T-helper 2 cell treated with Interferon-gamma antibody and Interleukin-4, amounts not matched to agents 5 μg/mL and 100 μg/mL, for 36 hours (primary cell): ENCODE measurements around the gene LRRC75B.
"Not testable (repeated sequence)": the region's sequence is repeated elsewhere in the genome, so short reads cannot be mapped to it uniquely, and the experiment has no call there.

Experiments used
- DNase-seq: peaks from one replicate; pipeline ENCODE4 v3.0.0; 2021; ENCODE audit warnings: low spot score
- H3K27ac Mint-ChIP-seq: one replicate; pipeline ENCODE4 v1.8.0; 2021; ENCODE audit warnings: mild to moderate bottlenecking, mixed read lengths
- H3K27me3 Mint-ChIP-seq: one replicate; pipeline ENCODE4 v1.8.0; 2021; ENCODE audit warnings: low read depth, mixed read lengths
- H3K36me3 Mint-ChIP-seq: one replicate; pipeline ENCODE4 v1.8.0; 2021; ENCODE audit warnings: low read depth, mixed read lengths
- H3K4me1 Mint-ChIP-seq: one replicate; pipeline ENCODE4 v1.8.0; 2021; ENCODE audit warnings: low read depth, mixed read lengths
- H3K4me3 Mint-ChIP-seq: one replicate; pipeline ENCODE4 v1.8.0; 2022; ENCODE audit warnings: mild to moderate bottlenecking, moderate library complexity, mixed read lengths
- H3K9me3 Mint-ChIP-seq: one replicate; pipeline ENCODE4 v1.8.0; 2021; ENCODE audit warnings: mixed read lengths

The LRRC75B gene

GRCh38 chr22:24595228-24595627 is 2.4 kb upstream of the LRRC75B start:
- Mint-ChIP-seq H3K36me3 (no peaks in the 10 kb centered on the region), H3K27ac (no peak overlapping the region), H3K9me3 (no peaks in the 10 kb centered on the region), H3K4me1 (peaks cover 1% of the 10 kb centered on the region), H3K27me3 (no peaks in the 10 kb centered on the region), H3K4me3 (no peak overlapping the region)
- DNase-seq, result no peak

- no peak overlapping the region for H3K4me3 Mint-ChIP-seq
- H3K36me3 Mint-ChIP-seq, result no peaks in the 10 kb centered on the region
- no peak overlapping the region for H3K27ac Mint-ChIP-seq
- H3K27me3 Mint-ChIP-seq, result no peaks in the 10 kb centered on the region
- H3K4me1 Mint-ChIP-seq, result peaks cover 1% of the 10 kb centered on the region
- no peaks in the 10 kb centered on the region for H3K9me3 Mint-ChIP-seq
- no peak for DNase-seq
Measured at GRCh38 chr22:24594569-24595120, 1.8 kb upstream of the LRRC75B start.

GRCh38 chr22:24593836-24594568 is 1.1 kb upstream of the LRRC75B start:
- Mint-ChIP-seq H3K4me3 (peak overlapping the region; percentile 66), H3K9me3 (no peaks in the 10 kb centered on the region), H3K36me3 (no peaks in the 10 kb centered on the region), H3K27me3 (no peaks in the 10 kb centered on the region), H3K27ac (no peak overlapping the region), H3K4me1 (peaks cover 1% of the 10 kb centered on the region)
- no peak for DNase-seq

- not testable (repeated sequence) for H3K27ac Mint-ChIP-seq, H3K4me1 Mint-ChIP-seq, H3K36me3 Mint-ChIP-seq, DNase-seq, H3K27me3 Mint-ChIP-seq, H3K9me3 Mint-ChIP-seq
- peak overlapping the region; percentile 66 for H3K4me3 Mint-ChIP-seq
Measured at GRCh38 chr22:24593559-24593835, 624 bp upstream of the LRRC75B start.

GRCh38 chr22:24592058-24592850 is 619 bp downstream of the LRRC75B start:
- Mint-ChIP-seq H3K4me1 (peaks cover 1% of the 10 kb centered on the region), H3K4me3 (peak overlapping the region; percentile 89), H3K9me3 (no peaks in the 10 kb centered on the region), H3K27me3 (no peaks in the 10 kb centered on the region), H3K36me3 (no peaks in the 10 kb centered on the region), H3K27ac (peak overlapping the region; percentile 41)
- DNase-seq, result no peak

DNA sequence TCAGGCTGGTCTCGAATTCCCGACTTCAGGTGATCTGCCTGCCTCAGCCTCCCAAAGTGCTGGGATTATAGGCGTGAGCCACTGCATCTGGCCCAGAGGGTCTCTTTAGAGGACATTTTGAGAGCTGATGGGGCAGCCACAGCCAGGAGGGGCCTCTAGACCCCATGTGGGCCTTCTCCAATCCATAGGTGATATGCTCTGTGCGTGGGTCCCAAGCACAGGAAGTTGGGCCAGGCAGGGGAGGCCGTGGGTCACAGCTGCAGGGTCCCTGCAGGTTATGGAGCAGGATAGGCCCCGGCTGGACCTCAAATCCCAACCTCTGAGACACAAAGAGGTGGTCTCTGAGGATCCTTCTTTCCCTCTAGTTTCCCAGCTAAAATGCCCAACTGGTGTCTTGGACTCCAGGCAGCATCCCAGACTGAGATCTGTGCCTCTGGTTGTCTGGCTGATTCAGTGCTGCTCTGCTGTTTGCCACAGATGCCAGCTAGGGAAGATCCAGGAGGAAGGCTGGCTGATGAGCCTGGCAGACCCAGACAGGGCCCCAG is 1.5 kb downstream of the LRRC75B start:
- DNase-seq, result no peak
- H3K9me3 Mint-ChIP-seq, result no peaks in the 10 kb centered on the region
- H3K4me3 Mint-ChIP-seq, result peak overlapping the region; percentile 5
- peaks cover 1% of the 10 kb centered on the region for H3K4me1 Mint-ChIP-seq
- H3K27ac Mint-ChIP-seq, result no peak overlapping the region
- H3K36me3 Mint-ChIP-seq, result no peaks in the 10 kb centered on the region
- H3K27me3 Mint-ChIP-seq, result no peaks in the 10 kb centered on the region

DNA sequence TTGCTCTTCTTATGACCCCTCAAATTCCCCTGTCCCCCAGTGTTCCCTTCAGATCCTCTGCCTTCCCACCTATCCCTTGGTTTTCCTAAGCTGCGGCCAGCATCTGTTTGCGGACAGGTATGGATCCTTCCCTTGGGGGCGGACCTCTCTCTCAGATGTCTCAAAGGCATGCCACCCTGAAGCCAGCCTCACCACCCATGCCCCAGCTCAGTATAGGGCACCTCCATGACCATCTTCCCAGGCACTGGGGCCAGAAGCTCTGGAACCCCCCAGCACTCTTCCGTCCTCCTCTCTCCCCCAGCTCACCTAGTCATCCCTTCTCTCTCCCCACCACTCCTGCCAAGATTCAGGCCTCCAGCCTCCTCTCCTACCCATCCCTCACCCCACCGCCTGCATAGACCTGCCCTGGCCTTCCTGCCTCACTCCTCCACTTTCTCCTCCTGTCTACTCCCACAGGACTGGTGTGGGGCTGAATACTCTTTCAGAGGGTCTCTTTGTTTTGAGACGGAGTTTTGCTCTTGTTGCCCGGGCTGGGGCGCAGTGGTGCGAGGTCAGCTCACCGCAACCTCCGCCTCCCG is 2.2 kb downstream of the LRRC75B start:
- no peaks in the 10 kb centered on the region for H3K36me3 Mint-ChIP-seq
- no peaks in the 10 kb centered on the region for H3K27me3 Mint-ChIP-seq
- no peak overlapping the region for H3K27ac Mint-ChIP-seq
- H3K4me1 Mint-ChIP-seq, result peaks cover 1% of the 10 kb centered on the region
- DNase-seq, result no peak
- H3K9me3 Mint-ChIP-seq, result no peaks in the 10 kb centered on the region
- no peak overlapping the region for H3K4me3 Mint-ChIP-seq

DNA sequence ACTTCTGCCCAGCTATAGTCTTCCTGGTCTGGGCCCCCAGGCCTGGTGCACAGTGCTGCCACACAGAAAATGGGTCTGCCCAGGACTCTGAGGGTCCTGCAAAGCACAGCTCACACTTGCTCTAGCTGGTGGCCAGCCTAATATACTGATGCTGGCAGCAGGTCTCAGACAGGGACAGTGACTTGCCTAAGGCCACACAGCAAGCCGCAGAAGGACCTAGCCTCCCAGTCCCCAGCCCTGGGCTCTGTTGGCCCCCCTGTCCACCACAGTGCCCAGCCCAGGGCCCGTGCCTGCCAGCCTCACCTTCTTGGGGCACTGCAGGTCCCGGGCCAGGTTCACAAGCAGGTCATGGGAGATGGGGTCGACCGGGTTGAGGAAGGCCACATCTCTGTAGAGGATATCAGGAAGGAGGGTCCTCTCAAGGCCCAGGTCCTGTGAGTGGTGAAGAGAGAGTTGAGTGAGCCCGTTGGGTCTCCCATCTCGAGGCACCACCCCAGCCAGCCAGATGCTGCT is 3.3 kb downstream of the LRRC75B start:
- no peak overlapping the region for H3K4me3 Mint-ChIP-seq

DNA sequence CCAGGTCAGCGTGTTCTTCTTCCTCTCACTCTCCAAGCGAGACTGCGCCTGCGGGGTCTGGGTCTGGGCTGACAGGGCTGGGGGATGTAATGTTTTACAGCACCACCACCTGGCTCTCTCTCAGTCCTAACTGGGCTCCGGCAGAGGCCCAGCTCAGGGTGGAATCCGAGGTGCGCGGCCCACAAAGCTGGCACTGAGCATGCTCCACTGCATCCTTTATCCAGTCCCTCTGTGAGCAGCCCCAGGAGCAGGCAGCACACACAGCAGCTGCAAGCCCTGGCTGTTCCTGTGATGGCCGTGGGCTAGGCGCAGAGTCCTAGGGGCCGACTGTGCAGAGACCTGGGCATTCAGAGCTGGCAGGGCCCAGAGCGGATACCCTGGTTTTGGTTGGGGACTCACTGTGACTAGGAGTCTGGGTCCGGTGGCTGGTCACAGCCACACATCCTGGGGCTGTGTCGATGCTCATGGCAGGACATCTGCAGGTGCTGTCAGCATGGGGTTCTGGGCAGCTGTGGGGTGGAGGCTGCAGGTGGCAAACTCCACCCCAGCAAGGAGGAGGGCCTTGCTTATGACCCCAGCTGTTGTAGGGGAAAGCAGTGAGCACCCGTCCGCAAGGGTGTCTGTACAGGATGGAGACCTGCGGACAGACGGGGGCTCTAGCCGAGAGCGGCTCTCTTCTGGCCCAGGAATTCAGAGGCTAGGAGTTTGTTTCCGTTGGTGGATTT is 4.0 kb downstream of the LRRC75B start:
- no peak for DNase-seq
- Mint-ChIP-seq H3K4me3 (no peak overlapping the region), H3K9me3 (no peaks in the 10 kb centered on the region), H3K36me3 (no peaks in the 10 kb centered on the region), H3K27ac (no peak overlapping the region), H3K4me1 (peaks cover 1% of the 10 kb centered on the region), H3K27me3 (no peaks in the 10 kb centered on the region)

More for the DNA sequence above, 3.3 kb downstream of the LRRC75B start:
- peaks cover 1% of the 10 kb centered on the region for H3K4me1 Mint-ChIP-seq
- H3K9me3 Mint-ChIP-seq, result no peaks in the 10 kb centered on the region
- no peaks in the 10 kb centered on the region for H3K36me3 Mint-ChIP-seq
- H3K27me3 Mint-ChIP-seq, result no peaks in the 10 kb centered on the region
- no peak for DNase-seq
- no peak overlapping the region for H3K27ac Mint-ChIP-seq

GRCh38 chr22:24588381-24588756 is 4.5 kb downstream of the LRRC75B start:
- H3K27ac Mint-ChIP-seq, result no peak overlapping the region
- peaks cover 1% of the 10 kb centered on the region for H3K4me1 Mint-ChIP-seq
- no peak for DNase-seq
- H3K4me3 Mint-ChIP-seq, result no peak overlapping the region
- H3K9me3 Mint-ChIP-seq, result no peaks in the 10 kb centered on the region
- H3K27me3 Mint-ChIP-seq, result no peaks in the 10 kb centered on the region
- no peaks in the 10 kb centered on the region for H3K36me3 Mint-ChIP-seq

GRCh38 chr22:24587948-24588347 is 4.9 kb downstream of the LRRC75B start:
- H3K27me3 Mint-ChIP-seq, result no peaks in the 10 kb centered on the region
- no peaks in the 10 kb centered on the region for H3K36me3 Mint-ChIP-seq
- no peak for DNase-seq
- no peak overlapping the region for H3K4me3 Mint-ChIP-seq
- no peaks in the 10 kb centered on the region for H3K9me3 Mint-ChIP-seq
- no peak overlapping the region for H3K27ac Mint-ChIP-seq
- H3K4me1 Mint-ChIP-seq, result peaks cover 1% of the 10 kb centered on the region

DNA sequence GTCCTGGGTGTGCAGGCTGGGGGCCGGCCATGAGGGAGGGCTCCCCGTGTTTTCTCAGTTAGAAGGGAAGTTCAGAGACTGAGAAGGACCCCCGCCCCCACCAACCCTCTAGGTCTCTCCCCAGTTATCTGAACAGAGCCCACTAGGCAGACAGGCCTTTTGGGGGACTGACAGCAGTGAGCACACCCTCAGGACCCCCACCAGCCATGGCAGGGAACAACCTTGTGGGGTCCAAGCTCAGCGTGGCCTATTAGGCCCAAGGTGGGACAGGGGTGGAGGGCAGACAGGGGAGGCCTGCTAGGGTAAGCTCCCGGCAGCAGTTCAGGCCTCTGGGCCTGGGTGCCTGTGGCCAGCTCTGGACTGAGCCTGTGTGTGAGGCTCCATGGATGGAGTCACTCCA is 5.6 kb downstream of the LRRC75B start:
- H3K27me3 Mint-ChIP-seq, result no peaks in the 10 kb centered on the region
- no peak overlapping the region for H3K27ac Mint-ChIP-seq
- H3K4me3 Mint-ChIP-seq, result no peak overlapping the region
- H3K9me3 Mint-ChIP-seq, result no peaks in the 10 kb centered on the region
- no peak for DNase-seq
- H3K36me3 Mint-ChIP-seq, result no peaks in the 10 kb centered on the region
- no peaks in the 10 kb centered on the region for H3K4me1 Mint-ChIP-seq

DNA sequence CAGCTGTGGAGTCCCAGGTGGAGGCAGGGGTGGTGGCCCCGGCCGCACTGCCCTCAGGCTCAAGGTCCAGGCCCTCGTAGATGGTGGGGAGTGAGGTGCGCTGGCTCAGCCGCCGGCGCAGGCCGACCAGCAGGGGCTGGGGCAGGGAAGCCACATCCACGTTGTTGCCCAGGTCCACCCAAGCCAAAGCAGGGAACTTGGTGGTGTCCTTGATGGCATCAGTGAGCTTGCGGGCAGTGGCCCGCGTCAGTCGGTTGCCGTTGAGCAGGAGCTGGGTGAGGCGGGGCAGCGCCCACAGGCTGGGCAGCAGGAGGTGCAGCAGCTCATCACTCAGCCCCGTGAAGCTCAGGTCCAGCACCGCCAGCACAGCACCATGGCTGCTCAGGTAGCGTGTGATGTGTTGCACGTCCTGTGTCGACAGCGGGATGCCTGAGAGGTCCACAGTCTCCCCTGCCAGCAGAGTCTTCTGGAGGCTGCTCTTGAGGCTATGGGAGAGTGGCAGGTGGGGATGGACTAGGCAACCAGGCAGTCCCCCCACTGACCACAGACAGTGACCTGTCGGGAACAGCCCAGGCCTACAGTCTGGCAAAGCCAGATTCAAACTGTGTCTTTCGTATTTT is 6.8 kb downstream of the LRRC75B start:
- no peak overlapping the region for H3K27ac Mint-ChIP-seq
- H3K9me3 Mint-ChIP-seq, result no peaks in the 10 kb centered on the region
- H3K27me3 Mint-ChIP-seq, result no peaks in the 10 kb centered on the region
- no peaks in the 10 kb centered on the region for H3K4me1 Mint-ChIP-seq
- no peak overlapping the region for H3K4me3 Mint-ChIP-seq
- H3K36me3 Mint-ChIP-seq, result no peaks in the 10 kb centered on the region
- DNase-seq, result no peak
